ENCODE measurements around the gene ACADS. TPM values are rescaled to one million over a fixed set of nuclear protein-coding genes. Genes with fewer than 3 reads are reported as not detected.

The ACADS gene
- total RNA-seq, 2 donors from 2014 or later = 49.4 to 52.0 TPM

DNA sequence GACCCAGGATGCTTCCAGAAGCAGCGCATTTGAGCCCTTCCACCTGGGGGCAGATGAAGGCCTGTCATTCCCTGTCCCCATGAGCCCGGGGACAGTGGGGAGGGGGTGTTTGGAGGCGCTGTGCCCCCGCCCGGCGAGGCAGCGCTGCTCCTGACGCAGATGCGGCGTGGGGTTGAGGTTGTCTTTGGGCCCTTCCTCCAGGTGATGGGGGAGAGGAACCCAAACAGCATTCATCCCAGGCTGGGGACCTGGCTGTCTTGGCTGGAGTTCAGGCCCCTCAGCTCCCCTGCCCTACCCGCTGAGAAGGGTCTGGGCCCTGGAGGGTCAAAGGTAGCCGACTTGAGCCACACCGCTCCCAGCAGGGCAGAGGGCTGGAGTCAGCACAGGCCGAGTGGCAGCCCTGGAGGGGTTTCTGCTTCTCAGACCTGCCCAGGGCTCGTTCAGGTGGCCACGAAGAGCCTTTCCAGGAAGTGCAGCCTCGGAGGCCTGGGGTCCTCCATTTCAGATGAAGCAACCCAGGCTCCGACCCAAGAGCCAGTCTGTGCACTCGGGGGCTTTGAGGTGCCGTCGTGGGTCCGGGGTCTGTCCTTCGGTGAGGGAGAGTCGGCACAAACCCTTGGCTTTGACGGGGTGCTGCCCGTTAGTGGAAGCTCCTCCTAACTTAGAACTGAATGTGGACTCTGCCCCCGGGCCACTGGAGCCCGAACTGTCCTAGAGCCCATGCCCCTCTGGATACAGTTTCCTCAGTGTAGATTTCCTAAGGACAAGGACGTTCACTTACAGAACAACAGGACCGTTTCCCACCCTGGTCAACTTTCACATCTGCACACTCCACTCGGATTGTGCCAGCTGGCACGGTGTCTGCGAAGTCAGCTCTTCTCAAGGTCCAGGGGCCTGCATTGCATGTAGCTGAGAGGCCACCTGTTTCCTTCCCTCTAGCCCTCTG lies 16.1 kb downstream of the ACADS start:
- intact Hi-C loops (cut with DNase I) = no loop called here
- ATAC-seq (peak; percentile 8 to 44), DNase-seq (no peak)

DNA sequence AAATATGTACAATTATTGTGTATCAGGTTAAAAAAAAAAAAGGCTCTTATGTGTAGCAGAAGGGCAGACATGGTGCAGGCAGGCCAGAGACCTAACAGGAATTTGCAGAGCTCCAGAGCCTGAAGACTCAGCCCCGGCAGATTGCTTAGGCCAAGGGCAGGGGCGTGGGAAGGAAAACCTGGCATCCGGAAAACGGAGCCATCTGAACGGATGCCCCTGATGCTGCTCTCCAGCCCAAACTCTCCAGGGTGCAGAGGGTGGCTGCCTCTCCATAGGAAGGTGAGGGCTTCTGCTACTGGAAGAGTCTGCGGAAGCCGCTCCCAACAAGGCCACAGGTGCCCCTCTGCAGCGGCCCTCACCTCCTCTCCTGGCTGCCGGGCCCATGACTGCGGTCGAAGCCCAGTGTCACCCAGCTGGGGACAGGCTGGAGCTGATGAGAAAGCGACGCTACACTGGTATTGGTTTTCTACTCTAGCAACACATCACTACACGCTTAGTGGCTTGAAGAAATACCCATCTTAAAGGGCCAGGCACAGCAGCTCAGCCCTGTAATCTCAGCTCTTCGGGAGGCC lies 19.4 kb downstream of the ACADS start:
- ATAC-seq (no peak), DNase-seq (no peak)
- intact Hi-C loops (cut with DNase I) = no loop called here

DNA sequence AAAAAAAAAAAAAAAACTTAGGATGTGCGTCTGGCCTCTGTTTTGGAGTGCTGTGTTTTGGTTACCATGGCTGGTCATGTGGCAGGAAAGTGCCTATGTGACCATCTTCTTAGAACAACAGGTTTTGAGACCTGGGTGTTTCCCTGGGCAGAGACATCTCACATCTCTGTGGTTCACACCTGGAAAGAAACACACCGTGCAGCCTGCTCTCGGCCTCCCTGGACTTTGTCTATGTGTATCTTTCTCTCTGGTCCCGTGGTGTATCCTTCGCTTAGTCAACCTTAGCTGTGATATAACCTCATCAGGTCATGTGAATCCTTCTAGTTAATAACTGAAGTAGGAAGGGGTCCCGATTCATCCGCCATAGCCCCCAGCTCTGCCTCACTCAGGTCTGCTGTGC lies 22.6 kb downstream of the ACADS start:
- no peak for DNase-seq
- intact Hi-C loops (cut with DNase I) = no loop called here
- no peak for ATAC-seq

DNA sequence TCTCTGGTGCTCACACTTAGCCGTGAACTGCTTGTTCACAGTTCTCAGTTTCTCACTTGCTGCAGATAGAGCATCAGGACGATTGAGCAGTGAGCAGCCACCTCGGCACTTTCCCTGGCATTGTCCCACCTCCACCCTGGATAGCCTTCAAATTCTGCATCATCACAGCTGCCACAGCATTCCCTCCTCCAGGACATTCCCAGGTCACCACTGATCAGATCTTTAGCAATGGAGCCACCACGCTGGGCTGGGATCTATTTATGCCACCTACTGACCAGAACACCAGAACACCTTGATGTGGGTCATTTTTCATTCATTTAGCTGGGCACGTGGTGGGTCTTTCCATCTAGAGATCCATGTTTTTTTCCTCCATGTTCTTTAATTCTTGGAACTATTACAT lies 23.6 kb downstream of the ACADS start:
- intact Hi-C loops (cut with DNase I) = no loop called here
- no peak for ATAC-seq
- no peak for DNase-seq

DNA sequence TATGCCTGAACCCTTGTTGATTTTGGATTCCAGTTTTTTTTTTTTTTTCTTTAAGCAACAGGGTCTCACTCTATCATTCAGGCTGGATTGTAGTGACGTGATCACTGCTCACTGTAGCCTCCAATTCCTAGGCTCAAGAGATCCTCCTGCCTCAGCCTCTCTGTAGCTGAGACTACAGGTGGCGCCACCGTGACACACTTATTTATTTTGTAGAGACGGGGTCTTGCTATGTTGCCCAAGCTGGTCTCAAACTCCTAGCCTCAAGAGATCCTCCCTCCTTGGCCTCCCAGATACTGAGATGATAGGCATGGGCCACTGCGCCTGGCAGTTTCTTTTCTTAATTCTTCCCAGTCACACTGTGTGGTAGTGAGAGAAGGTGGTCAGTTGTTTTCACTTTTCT lies 25.2 kb downstream of the ACADS start:
- intact Hi-C loops (cut with DNase I) = no loop called here
- DNase-seq = no peak
- no peak for ATAC-seq

GRCh38 chr12:120751389-120751788 lies 25.8 kb downstream of the ACADS start:
- DNase-seq = no peak
- no peak for ATAC-seq
- intact Hi-C loops (cut with DNase I) = no loop called here

GRCh38 chr12:120754792-120755191 lies 29.2 kb downstream of the ACADS start:
- DNase-seq (no peak), ATAC-seq (no peak)
- intact Hi-C loops (cut with DNase I) = no loop called here

DNA sequence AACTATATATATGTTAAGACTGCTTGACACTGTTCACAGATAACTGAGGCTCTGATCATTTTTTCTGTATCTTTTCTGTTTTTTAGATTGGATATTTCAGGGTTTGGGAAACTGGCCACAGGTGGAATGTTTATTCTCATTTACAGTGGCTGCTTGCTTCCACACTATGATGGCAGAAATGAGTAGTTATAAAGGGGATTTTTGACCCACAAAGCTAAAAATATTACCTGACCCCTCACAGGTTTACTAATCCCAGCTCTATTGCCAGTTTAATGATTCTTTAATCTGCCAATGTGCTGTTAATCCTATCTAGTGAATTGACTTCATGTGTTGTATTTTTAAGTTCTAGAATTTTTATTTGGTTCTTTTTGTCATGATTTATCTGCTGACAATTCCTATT lies 29.6 kb downstream of the ACADS start:
- intact Hi-C loops (cut with DNase I) = no loop called here
- ATAC-seq (no peak), DNase-seq (no peak)

GRCh38 chr12:120757226-120757742 lies 31.7 kb downstream of the ACADS start:
- DNase-seq (no peak), ATAC-seq (no peak)
- intact Hi-C loops (cut with DNase I) = no loop called here

- no peak for ATAC-seq
- DNase-seq = no peak
- intact Hi-C loops (cut with DNase I) = no loop called here
Observed at GRCh38 chr12:120757949-120758348, 32.3 kb downstream of the ACADS start.

DNA sequence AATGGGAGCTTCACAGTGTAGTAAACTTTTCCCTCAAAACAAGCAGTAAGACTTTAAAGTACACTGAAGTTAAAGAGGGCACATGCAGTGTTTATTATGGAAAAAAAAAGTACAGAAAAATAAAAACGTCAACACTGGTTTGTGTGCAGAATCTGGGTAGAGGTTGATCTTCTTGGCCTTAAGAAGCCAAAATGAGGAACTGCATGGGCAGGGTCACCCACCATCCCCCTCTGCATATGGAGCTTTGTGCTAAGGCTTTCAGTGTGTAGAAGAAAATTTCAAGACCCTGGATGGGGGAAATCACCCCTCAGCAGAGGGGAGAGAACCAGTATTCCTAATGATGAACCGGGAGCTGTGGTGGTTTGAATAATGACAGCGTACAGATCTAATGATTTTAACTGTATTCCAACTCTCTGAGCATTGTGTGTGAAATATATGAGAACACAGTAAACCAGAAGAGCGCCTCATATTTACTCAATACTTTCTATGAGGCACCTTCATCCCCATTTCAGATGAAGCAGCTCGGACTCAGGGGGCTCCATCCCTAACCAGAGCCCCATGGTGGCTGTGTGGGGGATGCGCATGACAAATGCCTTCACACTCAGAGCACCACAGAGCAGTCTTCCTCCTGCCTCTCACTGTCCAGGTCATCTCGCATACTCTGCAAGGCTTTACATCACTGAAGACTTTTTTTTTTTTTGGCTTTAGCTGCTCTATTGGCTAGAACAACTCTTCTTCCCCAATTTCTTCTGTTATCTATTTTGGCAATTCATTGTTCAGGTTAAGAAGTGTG lies 33.4 kb downstream of the ACADS start:
- DNase-seq (no peak), ATAC-seq (no peak)
- intact Hi-C loops (cut with DNase I) = no loop called here

DNA sequence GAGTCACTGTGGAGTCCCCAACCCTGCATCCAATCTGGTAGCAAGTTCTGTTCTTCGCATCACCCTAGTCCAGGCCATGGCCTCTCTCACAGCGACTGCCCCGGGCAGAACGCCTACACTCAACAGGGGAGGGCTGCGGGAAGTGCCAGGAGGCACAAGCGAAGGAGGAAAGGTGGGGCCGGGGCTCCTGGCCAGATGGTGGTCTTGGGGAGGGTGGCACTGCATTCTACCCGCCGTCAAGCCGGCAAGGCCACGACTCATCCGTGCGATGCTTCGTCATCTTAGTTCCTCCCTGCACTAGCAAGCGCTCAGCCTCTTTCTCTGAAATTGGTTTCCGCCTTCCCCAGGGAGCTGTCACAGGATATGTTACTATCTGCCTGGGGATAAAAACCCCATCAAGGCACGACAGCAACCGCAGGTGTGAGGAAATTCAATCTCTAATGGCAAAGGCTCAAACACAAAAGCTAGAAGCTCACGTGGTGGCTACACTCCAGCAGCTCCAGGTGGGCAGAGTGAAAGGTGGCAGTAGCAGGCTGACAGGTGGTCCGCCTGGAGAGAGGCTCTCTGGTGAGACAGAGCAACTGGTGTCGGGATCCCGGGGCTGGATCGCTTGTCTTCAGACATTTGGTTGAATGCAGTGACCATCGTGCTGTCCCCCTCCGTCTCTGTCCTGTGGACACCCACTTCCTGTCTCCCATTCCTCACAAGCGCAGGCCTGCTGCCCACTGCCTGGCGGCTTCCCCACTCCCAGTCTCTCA lies 34.1 kb downstream of the ACADS start:
- no peak for DNase-seq
- intact Hi-C loops (cut with DNase I) = loop anchor here in 1 of 2 donors (10.0 kb wide), 1 partner anchor 145 kb away; the partner anchor contains the start of gene SPPL3
- no peak for ATAC-seq

- DNase-seq (no peak), ATAC-seq (no peak)
- intact Hi-C loops (cut with DNase I) = loop anchor here in 1 of 2 donors (10.0 kb wide), 1 partner anchor 144 kb away; the partner anchor contains the start of gene SPPL3
Observed at GRCh38 chr12:120760349-120761254, 35.0 kb downstream of the ACADS start.

- DNase-seq (no peak), ATAC-seq (peak; percentile 56 to 62)
- intact Hi-C loops (cut with DNase I) = loop anchor here in 1 of 2 donors (10.0 kb wide), 1 partner anchor 143 kb away; the partner anchor contains the start of gene SPPL3
Observed at GRCh38 chr12:120761519-120761934, 35.9 kb downstream of the ACADS start.

DNA sequence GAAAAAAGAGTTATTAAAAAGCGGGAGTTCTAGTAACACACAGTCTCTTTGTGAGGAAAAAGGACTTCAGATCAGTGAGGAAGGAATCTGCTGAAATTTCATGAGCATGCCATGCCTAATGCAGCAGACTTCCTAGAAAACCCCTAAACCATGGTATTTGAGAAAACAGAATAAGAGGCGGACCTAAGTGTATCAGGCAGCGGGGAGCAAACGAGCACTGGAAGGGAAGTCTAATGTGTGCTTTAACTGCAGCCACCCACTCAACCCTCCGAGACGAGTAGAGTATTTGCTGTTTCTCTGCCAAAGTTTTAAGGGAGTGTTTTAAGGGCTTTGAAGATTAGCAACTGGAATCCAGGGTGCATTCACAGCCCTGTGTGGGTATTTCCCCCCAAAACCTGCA lies 36.5 kb downstream of the ACADS start:
- ATAC-seq = peak; percentile 17 to 39
- DNase-seq = no peak
- intact Hi-C loops (cut with DNase I) = loop anchor here in 1 of 2 donors (10.0 kb wide), 1 partner anchor 143 kb away; the partner anchor contains the start of gene SPPL3

DNA sequence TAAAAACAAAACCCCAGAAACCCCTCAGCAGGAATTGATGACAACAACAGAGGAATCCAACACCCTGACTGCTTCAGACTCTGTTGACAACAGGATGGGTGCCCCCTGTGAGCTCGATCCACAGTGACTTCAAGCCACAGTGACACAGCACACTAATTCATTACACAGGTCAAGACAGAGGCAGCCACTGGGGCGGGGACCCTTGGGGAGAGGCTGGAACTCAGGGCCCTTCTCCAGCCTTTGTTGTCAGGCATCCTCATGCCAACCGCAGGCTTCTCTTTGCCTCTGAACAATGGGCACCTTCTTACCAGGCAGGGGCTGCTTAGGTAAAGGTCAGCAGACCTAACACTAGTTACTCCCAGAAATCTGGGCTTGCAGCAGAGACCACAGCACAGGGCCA lies 37.6 kb downstream of the ACADS start:
- DNase-seq = no peak
- intact Hi-C loops (cut with DNase I) = loop anchor here in 1 of 2 donors (10.0 kb wide), 1 partner anchor 142 kb away; the partner anchor contains the start of gene SPPL3
- no peak for ATAC-seq

DNA sequence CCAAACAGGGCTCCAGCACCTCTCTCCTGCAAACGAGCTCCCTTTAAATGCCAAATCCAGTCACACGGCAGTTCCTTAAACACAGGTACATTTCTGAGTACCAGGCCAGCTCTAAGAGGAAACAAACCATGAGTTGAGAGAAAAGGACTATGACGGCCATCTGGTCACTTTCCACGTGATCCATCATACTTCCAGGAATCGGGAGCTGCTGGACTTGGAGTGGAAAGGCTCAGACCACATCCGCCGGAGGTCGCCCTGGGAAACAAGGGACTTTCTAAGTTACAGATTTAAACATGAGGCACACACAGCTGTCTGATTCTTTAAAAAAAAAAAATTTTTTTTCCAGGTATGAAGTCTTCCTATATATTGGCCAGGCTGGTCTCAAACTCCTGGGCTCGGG lies 39.2 kb downstream of the ACADS start:
- ATAC-seq (no peak), DNase-seq (no peak)
- intact Hi-C loops (cut with DNase I) = loop anchor here in 1 of 2 donors (10.0 kb wide), 1 partner anchor 140 kb away; the partner anchor contains the start of gene SPPL3

All from left cardiac atrium (tissue), 4 donors.